Heart left ventricle (tissue), 13 donors: ENCODE measurements around the gene AGO3.
"Not testable (repeated sequence)": the region's sequence is repeated elsewhere in the genome, so short reads cannot be mapped to it uniquely, and the experiment has no call there.

Experiments used
- CTCF ChIP-seq, 12 donors: fragments of 200-600 bp; sonication (generic) in 4 of 12; IDR thresholded peaks; one replicate each; pipeline versions ENCODE4 v1.5.0 to v1.8.0; 2018 to 2022; ENCODE audit warnings: antibody characterized with exemption in 12 of 12, mild to moderate bottlenecking in 5 of 12
- POLR2A ChIP-seq, 2 donors: fragments of 450-650 bp; IDR thresholded peaks; one replicate each; pipeline ENCODE4 v1.6.1; 2017; ENCODE audit warnings: antibody characterized with exemption in 2 of 2, mild to moderate bottlenecking in 2 of 2, moderate library complexity in 2 of 2
- donor health status: ischemic (EF 13 %, LVEDD 7.1; RV severe dilation, severe dysfunction).
- donor health status: DM: no; HTN: yes; CAD: no.
- donor health status: DM: no; HTN: no; CAD: no.
- donor health status: ischemic (EF 25% LVEDD 6.9; RV normal size, moderate dysfunction).
- donor health status: ischemic (EF 25% LVEDD 5.7; RV mildly dilated, moderate dysfunction).
- donor health status: ischemic (EF 35%, LVEDD 5.7; RV mildly dilated, moderate dysfunction).
- donor health status: nonischemic (EF 11% LVEDD 7.7; RV severe dilation, severe dysfunction).
- donor health status: DM: yes; HTN: yes; CAD: no.
- donor health status: PGD.
- donor health status: ischemic (EF 29% LVEDD 5.4; RV normal size, mild dysfunction).
- donor health status: nonischemic (EF 23%, LVEDD 6.1; RV moderate dilation, normal function).

- not testable (repeated sequence) for TF ChIP-seq POLR2A, CTCF (IDR thresholded peaks at IDR 0.05)
Observed at GRCh38 chr1:35964277-35964676, 33.4 kb downstream of the AGO3 start.
